ENCODE results near the gene SLC22A12. TPM values are rescaled to one million over a fixed set of nuclear protein-coding genes. Genes with fewer than 3 reads are reported as not detected.
A peak's percentile ranks its signal among the peaks of the same experiment; 100 is the strongest.

The SLC22A12 gene
- total and polyA plus RNA-seq, 2 donors from 2014 or later: 5.3 to 85.9 TPM

- no peak overlapping the region for H3K27ac ChIP-seq (ENCODE audit: low read depth in 2 of 2, low read length in 2 of 2)
- intact Hi-C loops (cut with DNase I): no loop called here
- DNase-seq: no peak
- no peaks in the 10 kb centered on the region for H3K27me3 ChIP-seq (ENCODE audit: control insufficient read depth, insufficient read depth, low read length)
- no peak overlapping the region for H3K9ac ChIP-seq (ENCODE audit: low read length in 3 of 3)
- H3K9me3 ChIP-seq (ENCODE audit: control insufficient read depth in 2 of 3, insufficient read depth in 1 of 3, low read length in 3 of 3): peaks cover 0 to 8% (median 0%) of the 10 kb centered on the region in 3 donors
- no peak overlapping the region for H3K4me3 ChIP-seq (ENCODE audit: low read length in 3 of 3)
- no peaks in the 10 kb centered on the region for H3K36me3 ChIP-seq (ENCODE audit: control insufficient read depth in 2 of 3, insufficient read depth in 3 of 3, low read length in 3 of 3)
- FAIRE-seq: no peak
- no peak for TF ChIP-seq CTCF (IDR thresholded peaks at IDR 0.05; ENCODE audit: borderline replicate concordance, extremely low read depth, insufficient read depth)
- peaks cover 0 to 9% (median 6%) of the 10 kb centered on the region in 3 donors for H3K4me1 ChIP-seq (ENCODE audit: control insufficient read depth in 2 of 3, insufficient read depth in 2 of 3, low read depth in 1 of 3, low read length in 3 of 3)
These were observed 2.3 kb upstream of the SLC22A12 start for GRCh38 chr11:64588701-64589100.

GRCh38 chr11:64591257-64592233 is 525 bp downstream of the SLC22A12 start:
- FAIRE-seq: no peak
- Histone ChIP-seq H3K27ac (ENCODE audit: low read depth in 2 of 2, low read length in 2 of 2) (peak overlapping the region; percentile 72 to 78), H3K4me1 (ENCODE audit: control insufficient read depth in 2 of 3, insufficient read depth in 2 of 3, low read depth in 1 of 3, low read length in 3 of 3) (peaks cover 0 to 7% (median 6%) of the 10 kb centered on the region in 3 donors), H3K4me3 (ENCODE audit: low read length in 3 of 3) (peak overlapping the region in 2 of 3 donors; percentile 64 to 67), H3K36me3 (ENCODE audit: control insufficient read depth in 2 of 3, insufficient read depth in 3 of 3, low read length in 3 of 3) (no peaks in the 10 kb centered on the region), H3K9ac (ENCODE audit: low read length in 3 of 3) (peak overlapping the region in 1 of 3 donors; percentile 67), H3K27me3 (ENCODE audit: control insufficient read depth, insufficient read depth, low read length) (no peaks in the 10 kb centered on the region), H3K9me3 (ENCODE audit: control insufficient read depth in 2 of 3, insufficient read depth in 1 of 3, low read length in 3 of 3) (peaks cover 0 to 8% (median 2%) of the 10 kb centered on the region in 3 donors)
- DNase-seq: peak in 1 of 5 donors; percentile 63
- no peak for TF ChIP-seq CTCF (IDR thresholded peaks at IDR 0.05; ENCODE audit: borderline replicate concordance, extremely low read depth, insufficient read depth)
- intact Hi-C loops (cut with DNase I): no loop called here

- peaks cover 0 to 8% (median 2%) of the 10 kb centered on the region in 3 donors for H3K9me3 ChIP-seq (ENCODE audit: control insufficient read depth in 2 of 3, insufficient read depth in 1 of 3, low read length in 3 of 3)
- no peaks in the 10 kb centered on the region for H3K36me3 ChIP-seq (ENCODE audit: control insufficient read depth in 2 of 3, insufficient read depth in 3 of 3, low read length in 3 of 3)
- H3K27me3 ChIP-seq (ENCODE audit: control insufficient read depth, insufficient read depth, low read length): no peaks in the 10 kb centered on the region
- peaks cover 0 to 7% (median 6%) of the 10 kb centered on the region in 3 donors for H3K4me1 ChIP-seq (ENCODE audit: control insufficient read depth in 2 of 3, insufficient read depth in 2 of 3, low read depth in 1 of 3, low read length in 3 of 3)
- intact Hi-C loops (cut with DNase I): no loop called here
- DNase-seq (peak in 1 of 5 donors; percentile 22), FAIRE-seq (no peak)
- TF ChIP-seq CTCF (IDR thresholded peaks at IDR 0.05; ENCODE audit: borderline replicate concordance, extremely low read depth, insufficient read depth): no peak
- H3K4me3 ChIP-seq (ENCODE audit: low read length in 3 of 3): peak overlapping the region in 2 of 3 donors; percentile 64 to 67
- peak overlapping the region in 1 of 2 donors; percentile 78 for H3K27ac ChIP-seq (ENCODE audit: low read depth in 2 of 2, low read length in 2 of 2)
- H3K9ac ChIP-seq (ENCODE audit: low read length in 3 of 3): peak overlapping the region in 1 of 3 donors; percentile 67
These were observed 1.2 kb downstream of the SLC22A12 start for GRCh38 chr11:64592234-64592615.

All from kidney (tissue), 14 donors.